A549 (cell line): Measurements from ENCODE around the gene RBM44.

Experiments used
- BHLHE40 ChIP-seq: IDR thresholded peaks from 2 replicates; pipeline ENCODE4 v1.6.1; 2012; ENCODE audit warnings: low read depth, low read length, inconsistent platforms
- CHD2 ChIP-seq: fragments of 150-350 bp; IDR thresholded peaks from 2 replicates; pipeline ENCODE4 v1.6.1; 2014; ENCODE audit warnings: low read length; ENCODE audit not compliant: partially characterized antibody
- ESRRA ChIP-seq: fragments of 150-350 bp; IDR thresholded peaks from 2 replicates; pipeline ENCODE4 v1.6.1; 2014; ENCODE audit warnings: mild to moderate bottlenecking, low read length, borderline replicate concordance
- JUNB ChIP-seq: fragments of >200 bp; sonication (Bioruptor Twin); formaldehyde crosslinking; IDR thresholded peaks from 2 replicates; pipeline ENCODE4 v1.6.1; 2016
- POLR2A ChIP-seq: IDR thresholded peaks from 2 replicates; pipeline ENCODE4 v1.6.1; 2012; ENCODE audit warnings: mild to moderate bottlenecking, low read length
- RAD21 ChIP-seq, 2 experiments: fragments of >200 bp in 1 of 2; sonication (Bioruptor Twin) in 1 of 2; formaldehyde crosslinking in 1 of 2; IDR thresholded peaks in 1 of 2; conservative IDR thresholded peaks in 1 of 2; 2 replicates in 1 of 2; 3 replicates in 1 of 2; pipeline ENCODE4 v1.6.1; 2012 to 2018; ENCODE audit warnings: inconsistent platforms in 1 of 2
- RFX5 ChIP-seq: fragments of 450-650 bp; IDR thresholded peaks from 2 replicates; pipeline ENCODE4 v1.7.1; 2014; ENCODE audit warnings: antibody characterized with exemption, mild to moderate bottlenecking, moderate library complexity
- ZNF302 ChIP-seq: fragments of 250-450 bp; sonication (Bioruptor Pico); IDR thresholded peaks from 2 replicates; pipeline ENCODE4 v1.9.0; 2021; ENCODE audit warnings: inconsistent platforms, mild to moderate bottlenecking, moderate library complexity
- TF ChIP-seq, protein P1 (sequence below): fragments of >200 bp; sonication (Bioruptor Twin); formaldehyde crosslinking; IDR thresholded peaks from 3 replicates; pipeline ENCODE4 v1.5.1; 2016
- TF ChIP-seq, protein P2 (sequence below): fragments of 150-350 bp; IDR thresholded peaks from 2 replicates; pipeline ENCODE4 v1.6.1; 2014; ENCODE audit warnings: low read depth, mild to moderate bottlenecking, low read length

DNA sequence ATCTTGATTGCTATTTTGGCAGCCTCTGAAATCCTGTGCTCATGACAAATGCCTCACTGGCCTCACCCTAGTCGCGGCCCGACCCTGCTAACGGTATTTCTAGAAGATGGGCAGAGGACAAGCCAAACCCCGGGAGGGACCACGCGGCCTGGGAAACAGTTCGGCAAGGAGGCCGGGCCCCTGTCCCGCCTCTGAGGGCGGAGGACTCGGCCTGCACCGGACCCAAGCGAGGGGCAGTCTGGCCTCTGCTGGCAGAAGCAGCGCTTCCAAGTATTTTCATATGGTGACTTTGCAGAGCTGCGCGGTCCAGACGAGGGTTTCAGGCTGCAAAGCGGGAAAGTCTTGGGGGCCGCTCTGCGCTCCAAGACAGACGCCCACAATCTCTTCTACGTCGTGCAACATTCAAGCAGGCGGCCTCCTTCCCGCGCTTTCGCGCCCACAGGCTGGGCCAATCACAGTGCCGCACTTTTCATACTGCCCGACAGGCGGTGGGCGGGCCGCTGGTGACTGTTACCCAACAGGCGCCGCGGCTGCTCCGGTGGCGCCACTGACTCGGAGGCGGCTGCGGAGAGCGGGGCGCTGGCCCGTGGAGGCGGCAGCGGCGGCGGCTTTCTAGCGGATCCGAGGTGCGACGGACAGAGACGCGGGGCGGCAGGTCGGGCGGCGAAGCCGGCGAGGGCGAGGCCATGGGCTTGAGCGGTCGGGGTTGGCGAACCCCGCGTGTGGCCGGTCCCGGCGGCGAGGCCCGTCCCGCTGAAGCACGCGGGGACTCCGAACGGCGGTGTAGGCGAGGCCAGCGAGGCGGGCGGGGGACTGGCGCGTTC, at the start of gene RBM44:
- TF ChIP-seq, protein P1, sequence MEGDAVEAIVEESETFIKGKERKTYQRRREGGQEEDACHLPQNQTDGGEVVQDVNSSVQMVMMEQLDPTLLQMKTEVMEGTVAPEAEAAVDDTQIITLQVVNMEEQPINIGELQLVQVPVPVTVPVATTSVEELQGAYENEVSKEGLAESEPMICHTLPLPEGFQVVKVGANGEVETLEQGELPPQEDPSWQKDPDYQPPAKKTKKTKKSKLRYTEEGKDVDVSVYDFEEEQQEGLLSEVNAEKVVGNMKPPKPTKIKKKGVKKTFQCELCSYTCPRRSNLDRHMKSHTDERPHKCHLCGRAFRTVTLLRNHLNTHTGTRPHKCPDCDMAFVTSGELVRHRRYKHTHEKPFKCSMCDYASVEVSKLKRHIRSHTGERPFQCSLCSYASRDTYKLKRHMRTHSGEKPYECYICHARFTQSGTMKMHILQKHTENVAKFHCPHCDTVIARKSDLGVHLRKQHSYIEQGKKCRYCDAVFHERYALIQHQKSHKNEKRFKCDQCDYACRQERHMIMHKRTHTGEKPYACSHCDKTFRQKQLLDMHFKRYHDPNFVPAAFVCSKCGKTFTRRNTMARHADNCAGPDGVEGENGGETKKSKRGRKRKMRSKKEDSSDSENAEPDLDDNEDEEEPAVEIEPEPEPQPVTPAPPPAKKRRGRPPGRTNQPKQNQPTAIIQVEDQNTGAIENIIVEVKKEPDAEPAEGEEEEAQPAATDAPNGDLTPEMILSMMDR = no peak
- TF ChIP-seq ZNF302 (CRISPR knock-in tag) = no peak
- TF ChIP-seq, protein P2, sequence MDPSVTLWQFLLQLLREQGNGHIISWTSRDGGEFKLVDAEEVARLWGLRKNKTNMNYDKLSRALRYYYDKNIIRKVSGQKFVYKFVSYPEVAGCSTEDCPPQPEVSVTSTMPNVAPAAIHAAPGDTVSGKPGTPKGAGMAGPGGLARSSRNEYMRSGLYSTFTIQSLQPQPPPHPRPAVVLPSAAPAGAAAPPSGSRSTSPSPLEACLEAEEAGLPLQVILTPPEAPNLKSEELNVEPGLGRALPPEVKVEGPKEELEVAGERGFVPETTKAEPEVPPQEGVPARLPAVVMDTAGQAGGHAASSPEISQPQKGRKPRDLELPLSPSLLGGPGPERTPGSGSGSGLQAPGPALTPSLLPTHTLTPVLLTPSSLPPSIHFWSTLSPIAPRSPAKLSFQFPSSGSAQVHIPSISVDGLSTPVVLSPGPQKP = no peak
- no peak for TF ChIP-seq RAD21 (conservative IDR thresholded peaks at IDR 0.05 in 1 of 2, IDR thresholded peaks at IDR 0.05 in 1 of 2)
- TF ChIP-seq CHD2 = no peak
- TF ChIP-seq POLR2A = no peak
- no peak for TF ChIP-seq BHLHE40
- no peak for TF ChIP-seq JUNB
- no peak for TF ChIP-seq ESRRA
- no peak for TF ChIP-seq RFX5
